Measurements from ENCODE around the gene STK32C.

GRCh38 chr10:132296666-132297443, 10.9 kb downstream of the STK32C start:
- TF ChIP-seq EZH2 (IDR thresholded peaks at IDR 0.05) (no peak), POLR2AphosphoS5 (IDR thresholded peaks at IDR 0.05; ENCODE audit: borderline replicate concordance, low read depth, low read length) (no peak), FOXP2 (optimal IDR thresholded peaks at IDR 0.05; ENCODE audit: control extremely low read depth, extremely low read length, insufficient read depth) (no peak)

All from SK-N-MC (cell line).